NCI-H146 (cell line): ENCODE data around the gene TENM4.

Experiments used
- DNase-seq: peaks from one replicate; lab custom pipeline; 2025; lab: John Stamatoyannopoulos, UW

The TENM4 gene

GRCh38 chr11:79447038-79447786 is 6.4 kb upstream of the TENM4 start:
- DNase-seq = no peak

GRCh38 chr11:79444923-79445322 is 4.1 kb upstream of the TENM4 start:
- DNase-seq = no peak

GRCh38 chr11:79441461-79441875 is 638 bp upstream of the TENM4 start:
- DNase-seq = no peak

- peak; percentile 31 for DNase-seq
These were observed 802 bp downstream of the TENM4 start for GRCh38 chr11:79439886-79440570.

GRCh38 chr11:79439410-79439885 is 1.4 kb downstream of the TENM4 start:
- no peak for DNase-seq

- no peak for DNase-seq
These were observed 2.0 kb downstream of the TENM4 start for GRCh38 chr11:79438631-79439409.

- peak; percentile 5 for DNase-seq
These were observed 2.7 kb downstream of the TENM4 start for GRCh38 chr11:79437981-79438630.

- no peak for DNase-seq
These were observed 3.4 kb downstream of the TENM4 start for GRCh38 chr11:79437278-79437980.

- DNase-seq = no peak
These were observed 3.9 kb downstream of the TENM4 start for GRCh38 chr11:79436919-79437277.

- DNase-seq = no peak
These were observed 6.5 kb downstream of the TENM4 start for GRCh38 chr11:79434283-79434682.

GRCh38 chr11:79432138-79432537 is 8.7 kb downstream of the TENM4 start:
- no peak for DNase-seq

GRCh38 chr11:79431535-79431934 is 9.3 kb downstream of the TENM4 start:
- no peak for DNase-seq

GRCh38 chr11:79430280-79430679 is 10.6 kb downstream of the TENM4 start:
- DNase-seq = no peak

GRCh38 chr11:79428406-79428805 is 12.4 kb downstream of the TENM4 start:
- DNase-seq = no peak

GRCh38 chr11:79427611-79428327 is 13.1 kb downstream of the TENM4 start:
- DNase-seq = no peak

GRCh38 chr11:79427126-79427525 is 13.7 kb downstream of the TENM4 start:
- DNase-seq = no peak

- DNase-seq = no peak
These were observed 15.4 kb downstream of the TENM4 start for GRCh38 chr11:79425463-79425862.

- no peak for DNase-seq
These were observed 17.1 kb downstream of the TENM4 start for GRCh38 chr11:79423736-79424135.

GRCh38 chr11:79422866-79423265 is 18.0 kb downstream of the TENM4 start:
- no peak for DNase-seq

GRCh38 chr11:79421820-79422219 is 19.0 kb downstream of the TENM4 start:
- no peak for DNase-seq

GRCh38 chr11:79419120-79419519 is 21.7 kb downstream of the TENM4 start:
- no peak for DNase-seq
